Measurements from ENCODE around the gene PARK7.

PARK7 gene

GRCh38 chr1:8006037-8006963 is 44.8 kb downstream of the PARK7 start:
- DNase-seq (ENCODE audit: low read depth in 2 of 2, low spot score in 1 of 2) = no peak

GRCh38 chr1:8009043-8010002 is 47.8 kb downstream of the PARK7 start:
- DNase-seq (ENCODE audit: low read depth in 2 of 2, low spot score in 1 of 2) = no peak

- no peak for DNase-seq (ENCODE audit: low read depth in 2 of 2, low spot score in 1 of 2)
These were observed 48.7 kb downstream of the PARK7 start for GRCh38 chr1:8010080-8010664.

DNA sequence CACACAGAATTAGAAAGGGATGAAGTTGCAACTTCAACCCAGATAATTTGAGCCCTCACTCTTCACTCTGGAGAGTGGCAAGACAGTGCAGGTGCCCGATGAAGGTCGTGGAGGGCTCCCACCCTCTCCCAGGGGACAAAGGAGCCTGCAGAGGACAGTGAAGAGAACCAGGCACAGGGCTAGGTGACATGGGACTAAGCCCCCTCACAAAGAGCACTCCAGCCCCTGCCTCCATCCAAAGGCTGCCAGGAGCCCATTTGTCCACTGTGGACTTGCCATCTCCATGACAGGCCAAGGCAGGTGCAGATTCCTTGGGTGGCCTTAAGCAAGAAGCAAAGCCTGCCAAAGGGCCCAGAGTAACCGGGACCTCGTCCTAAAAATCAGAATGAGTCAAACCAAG is 49.5 kb downstream of the PARK7 start:
- no peak for DNase-seq (ENCODE audit: low read depth in 2 of 2, low spot score in 1 of 2)

DNA sequence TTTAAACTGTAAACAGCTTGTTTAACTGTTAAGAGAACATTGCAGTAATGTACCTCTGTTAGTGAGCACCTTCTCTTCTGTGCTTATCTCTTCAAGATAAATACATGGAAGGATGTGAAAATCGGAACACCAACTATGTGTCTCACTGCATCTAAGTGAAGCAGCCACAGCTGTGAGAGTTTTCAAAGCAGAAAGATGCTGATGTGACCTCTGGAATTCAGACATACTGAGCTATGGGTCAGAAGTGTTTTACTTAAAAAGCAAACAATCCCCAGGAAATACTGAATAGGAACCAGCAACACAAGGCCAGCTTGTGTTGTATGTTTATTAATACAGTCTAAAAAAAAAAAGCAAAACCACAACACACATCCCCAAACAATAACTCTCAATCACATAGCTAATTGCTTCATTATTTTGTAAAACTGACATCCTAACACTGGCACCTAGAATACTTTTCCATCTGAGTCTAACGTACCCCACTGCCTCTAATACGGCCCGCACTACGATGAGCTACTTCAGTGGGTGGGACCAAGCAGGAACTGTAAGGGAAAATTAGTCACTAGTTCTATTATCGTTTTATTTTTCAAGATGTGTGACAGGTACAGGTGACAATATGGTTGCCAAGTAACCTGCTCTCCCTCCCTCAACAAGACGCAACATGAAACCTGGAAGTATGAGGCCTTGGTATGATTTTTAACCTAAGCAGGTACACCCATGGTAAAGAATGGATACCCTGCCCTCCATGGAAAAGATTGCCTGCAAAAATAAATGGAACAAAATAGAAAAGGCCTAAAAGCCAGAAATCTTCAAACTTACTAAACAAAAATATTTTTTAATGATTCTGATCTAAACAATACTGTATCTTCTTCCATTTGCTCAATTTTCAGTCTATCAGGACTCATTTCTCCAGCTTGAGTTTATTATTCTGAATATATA is 50.7 kb downstream of the PARK7 start:
- no peak for DNase-seq (ENCODE audit: low read depth in 2 of 2, low spot score in 1 of 2)

GRCh38 chr1:8012955-8013354 is 51.4 kb downstream of the PARK7 start:
- DNase-seq (ENCODE audit: low read depth in 2 of 2, low spot score in 1 of 2) = no peak

DNA sequence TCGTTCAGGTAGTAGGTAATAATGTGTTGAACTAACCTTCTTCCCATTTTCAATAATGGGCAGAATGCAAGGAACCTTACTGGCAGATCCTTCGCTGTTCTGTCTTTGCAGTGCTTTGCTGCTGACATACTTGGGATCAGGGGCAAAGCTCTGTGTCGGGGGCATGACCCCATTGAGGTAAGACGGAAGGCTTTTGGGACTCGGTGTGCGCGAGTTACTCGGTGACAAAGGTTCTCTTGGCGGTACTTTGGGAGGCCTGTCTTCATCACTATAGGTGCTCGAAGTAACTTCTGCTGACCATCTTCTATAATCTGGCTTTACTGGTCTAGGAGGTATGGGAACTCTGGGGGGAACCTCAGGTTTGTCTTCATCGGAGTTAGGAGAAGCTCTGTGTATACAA is 51.9 kb downstream of the PARK7 start:
- DNase-seq (ENCODE audit: low read depth in 2 of 2, low spot score in 1 of 2) = no peak

DNA sequence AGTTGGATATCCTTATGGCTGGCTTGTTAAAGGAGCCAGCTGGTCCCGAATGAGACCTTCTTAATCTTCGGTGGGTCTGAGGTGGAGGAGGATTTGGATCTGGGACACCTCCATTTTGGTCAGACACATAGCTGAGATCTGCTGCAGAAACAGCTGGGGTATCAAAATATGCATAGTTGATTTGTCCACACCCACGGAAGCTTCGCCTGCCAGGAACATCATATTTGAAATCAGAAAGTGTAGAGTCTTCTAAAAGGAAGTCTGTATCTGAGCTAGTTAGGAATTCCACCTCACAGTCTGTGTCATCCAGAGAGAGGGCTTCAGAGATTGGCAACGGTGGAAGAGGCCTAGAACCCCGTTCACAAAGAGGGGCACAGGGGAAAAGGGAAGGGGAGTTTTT is 52.3 kb downstream of the PARK7 start:
- DNase-seq (ENCODE audit: low read depth in 2 of 2, low spot score in 1 of 2) = no peak

GRCh38 chr1:8014381-8014988 is 53.0 kb downstream of the PARK7 start:
- DNase-seq (ENCODE audit: low read depth in 2 of 2, low spot score in 1 of 2) = no peak

DNA sequence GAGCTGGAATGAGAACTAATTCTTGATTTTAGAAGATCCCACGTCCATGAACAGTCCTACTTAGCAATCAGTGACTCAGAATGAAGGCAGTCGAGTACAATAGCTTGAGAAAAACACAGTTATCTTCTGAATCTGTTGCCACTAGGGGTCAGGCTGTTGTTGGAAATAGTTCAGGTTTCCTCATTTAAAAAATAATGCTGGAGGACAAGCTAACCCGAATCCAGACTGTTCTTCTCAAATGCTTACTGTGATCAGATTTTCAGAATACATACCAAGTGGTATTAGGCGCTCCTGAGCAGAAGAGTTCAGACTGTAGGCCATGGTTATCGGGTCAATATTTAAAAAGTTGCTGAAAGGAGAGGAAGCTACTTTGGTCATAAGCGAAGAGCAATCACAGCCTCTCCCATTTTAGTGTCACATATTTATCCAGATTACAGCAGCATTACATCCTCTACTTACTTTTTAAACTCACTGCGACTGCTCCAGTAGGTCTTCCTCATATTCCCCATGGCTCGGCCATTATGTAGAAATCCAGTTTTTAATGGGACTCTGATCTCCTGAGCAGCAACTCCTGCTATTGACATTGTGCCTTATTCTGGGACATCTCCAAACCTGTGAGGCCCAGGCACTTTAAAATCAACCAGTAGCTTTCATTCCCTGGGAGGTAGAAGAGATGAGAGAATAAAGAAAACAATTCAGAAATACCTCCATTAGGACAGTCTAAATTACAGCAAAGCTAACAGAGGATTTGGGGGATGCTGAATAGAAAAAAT is 53.7 kb downstream of the PARK7 start:
- DNase-seq (ENCODE audit: low read depth in 2 of 2, low spot score in 1 of 2) = no peak

DNA sequence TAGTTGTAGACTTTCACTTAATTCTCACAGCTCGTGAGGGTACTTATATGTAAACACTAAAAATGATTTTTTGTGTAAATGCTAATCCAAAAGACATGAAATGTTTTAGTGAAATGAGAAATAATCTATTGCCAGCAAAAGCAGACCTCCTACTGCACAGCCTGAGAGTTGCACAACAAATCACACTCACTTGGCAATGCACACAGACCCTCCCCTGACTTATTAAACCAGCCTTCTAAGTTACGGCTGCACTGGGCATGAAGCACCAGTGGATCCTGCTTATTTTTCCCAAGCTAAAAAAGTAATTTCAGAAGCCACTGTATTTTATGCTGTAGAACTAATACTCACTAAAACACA is 54.3 kb downstream of the PARK7 start:
- DNase-seq (ENCODE audit: low read depth in 2 of 2, low spot score in 1 of 2) = no peak

DNA sequence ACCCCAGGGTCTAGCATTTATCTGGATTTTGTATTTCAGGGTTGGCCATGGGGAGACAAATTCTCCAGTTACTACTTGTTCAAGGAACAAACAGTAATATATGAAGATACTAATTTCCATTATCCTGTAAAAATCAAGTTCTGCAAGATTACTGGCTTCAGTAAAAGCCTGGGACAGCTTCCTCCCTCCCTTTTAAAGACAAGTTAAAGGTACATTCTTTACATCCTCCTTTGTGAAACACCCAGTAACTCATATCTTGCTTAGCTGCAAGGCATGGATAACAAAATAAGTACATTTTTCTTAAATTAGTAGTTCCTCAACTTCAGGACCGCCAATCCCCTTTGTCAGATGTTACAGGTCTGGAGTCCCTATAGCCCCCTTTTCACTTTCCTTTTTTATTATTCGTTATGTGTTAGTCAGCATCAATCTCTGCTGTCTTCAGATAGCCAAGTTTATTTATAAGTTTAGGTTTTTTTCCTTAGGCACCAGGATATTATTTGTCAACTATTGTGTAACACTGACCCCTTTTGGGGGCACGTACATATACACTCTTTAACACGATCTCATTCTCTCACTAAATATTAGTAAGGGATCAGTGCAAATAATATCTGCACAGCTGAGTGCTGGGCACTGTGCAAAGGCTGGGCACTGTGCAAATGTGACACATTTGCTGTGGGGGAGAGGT is 54.8 kb downstream of the PARK7 start:
- no peak for DNase-seq (ENCODE audit: low read depth in 2 of 2, low spot score in 1 of 2)

GRCh38 chr1:8016895-8017241 is 55.4 kb downstream of the PARK7 start:
- DNase-seq (ENCODE audit: low read depth in 2 of 2, low spot score in 1 of 2) = no peak

- no peak for DNase-seq (ENCODE audit: low read depth in 2 of 2, low spot score in 1 of 2)
These were observed 56.1 kb downstream of the PARK7 start for GRCh38 chr1:8017495-8018197.

DNA sequence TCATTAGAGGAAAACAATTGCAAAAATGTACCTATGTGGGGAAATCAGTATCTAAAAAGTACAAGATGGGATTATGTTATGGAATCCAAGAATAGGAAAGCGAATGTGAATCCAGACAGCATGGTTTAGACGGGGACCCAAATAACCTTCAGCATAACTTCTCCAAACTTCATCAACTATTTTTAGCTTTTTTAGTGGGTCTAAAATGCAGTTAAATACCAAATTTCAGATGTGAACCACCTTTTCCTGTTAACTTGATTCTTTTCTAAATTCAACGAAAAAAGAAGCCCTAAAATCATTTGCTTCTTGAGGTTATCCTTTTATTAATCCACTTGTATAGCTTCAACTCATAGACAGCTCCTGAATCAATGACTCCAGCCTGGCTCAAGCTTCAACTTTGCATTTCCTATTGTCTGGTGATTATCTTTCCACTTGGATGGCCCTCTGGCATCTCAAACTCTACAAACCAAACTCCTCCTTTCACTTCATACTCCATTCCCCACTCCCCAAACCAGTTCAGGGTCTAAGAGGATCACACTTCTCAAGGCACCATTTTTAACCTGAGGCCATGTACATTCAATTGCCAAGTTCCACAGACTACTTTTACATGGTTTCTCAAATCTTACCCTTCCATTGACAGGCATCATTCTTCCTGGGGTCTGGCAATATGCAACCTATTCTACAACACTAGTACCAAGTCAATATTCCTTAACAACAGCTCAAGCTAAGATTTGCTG is 57.1 kb downstream of the PARK7 start:
- DNase-seq (ENCODE audit: low read depth in 2 of 2, low spot score in 1 of 2) = no peak

DNA sequence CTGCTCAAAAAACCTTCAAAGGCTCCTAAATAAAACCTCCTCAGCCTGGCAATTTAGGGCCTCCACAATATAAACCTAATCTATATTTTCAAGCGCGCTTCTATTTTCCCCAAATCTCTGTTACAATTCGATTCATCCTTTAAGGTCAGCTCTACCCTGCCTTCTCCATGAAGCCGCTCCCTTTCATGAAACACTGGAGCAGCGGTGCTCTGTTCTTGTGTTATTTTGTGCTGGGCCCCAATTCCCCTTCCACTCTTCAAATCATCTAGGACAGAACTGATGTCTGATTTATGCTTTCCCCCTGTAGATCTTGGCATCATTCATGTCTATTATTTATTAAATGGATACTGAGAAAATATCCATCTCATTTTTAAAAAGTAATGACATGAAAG is 57.7 kb downstream of the PARK7 start:
- DNase-seq (ENCODE audit: low read depth in 2 of 2, low spot score in 1 of 2) = no peak

GRCh38 chr1:8020032-8020431 is 58.5 kb downstream of the PARK7 start:
- no peak for DNase-seq (ENCODE audit: low read depth in 2 of 2, low spot score in 1 of 2)

Measured in stimulated activated CD8-positive, alpha-beta memory T cell treated with anti-CD3 and anti-CD28 coated beads, Interleukin-4, amount 100 ng/mL, for 4 hours (primary cell).